Posterior vena cava (tissue), 2 donors: ENCODE measurements around the gene IGDCC3. TPM values are rescaled to one million over a fixed set of nuclear protein-coding genes. Genes with fewer than 3 reads are reported as not detected.

Experiments used
- DNase-seq: peaks from one replicate; pipeline ENCODE4 v3.0.0-alpha.2; 2020; ENCODE audit warnings: low spot score
- intact Hi-C, 2 donors: fragments of 100-400 bp; cut with DNase I; formaldehyde crosslinking; loops; one replicate each; pipeline versions ENCODE4 v1.14.1 to v1.14.2; 2022 to 2023
- total RNA-seq, 2 donors: library from RNA; stranded (reverse); fragmentation: NEBNext Ultra II Directional; extraction: Animal tissue kit (Norgen Biotek cat#: 25700); gene quantifications; one replicate each; pipeline ENCODE4 v1.2.1, GENCODE V29; 2021
- donor health status: DM: yes; HTN: yes; CAD: no.
- donor health status: DM: yes; HTN: yes; CAD: no.

The IGDCC3 gene
- total RNA-seq, 2 donors from 2014 or later: not detected

- intact Hi-C loops: no loop called here
- no peak for DNase-seq
Measured at GRCh38 chr15:65393557-65393956, 15.8 kb upstream of the IGDCC3 start.

- intact Hi-C loops: no loop called here
- no peak for DNase-seq
Measured at GRCh38 chr15:65393091-65393490, 15.3 kb upstream of the IGDCC3 start.

DNA sequence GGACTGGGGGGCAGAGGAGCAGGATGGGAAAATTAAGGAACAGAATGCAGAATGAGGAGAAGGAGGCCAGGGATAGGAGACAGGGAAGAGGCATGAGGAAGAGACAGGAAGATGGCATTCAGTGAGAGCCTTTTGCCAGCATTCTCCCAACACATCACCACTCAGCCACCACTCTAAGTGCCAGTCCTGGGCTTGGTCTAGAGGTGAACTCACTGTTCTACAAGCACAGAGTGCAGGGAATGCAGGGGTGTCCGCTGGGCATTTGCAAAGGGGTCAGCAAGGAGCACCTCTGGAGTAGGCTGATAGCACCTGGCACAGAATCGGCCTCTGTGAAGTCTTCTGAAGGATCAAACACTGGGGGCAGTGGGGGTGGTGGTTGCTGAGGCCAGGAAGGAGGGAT, 14.6 kb upstream of the IGDCC3 start:
- intact Hi-C loops: no loop called here
- no peak for DNase-seq

DNA sequence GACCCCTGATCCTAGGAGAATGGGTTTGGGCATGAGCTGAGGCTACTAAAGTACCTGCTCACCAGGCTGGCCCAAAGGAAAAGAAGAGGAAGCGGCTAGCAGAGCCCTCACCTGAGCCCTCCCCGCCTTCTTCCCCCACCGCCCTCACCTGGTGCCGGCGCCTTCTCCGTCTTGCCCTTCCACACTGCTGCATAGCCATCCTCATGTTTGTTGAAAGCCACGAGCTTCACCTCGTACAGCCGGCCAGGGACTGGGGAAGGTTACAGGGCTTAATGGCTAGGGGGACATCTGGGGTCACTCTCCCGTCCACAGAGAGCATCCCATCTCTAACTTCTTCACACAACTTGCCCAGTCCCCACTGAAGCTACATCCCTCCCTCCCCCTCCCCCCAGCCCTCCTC, 13.9 kb upstream of the IGDCC3 start:
- no peak for DNase-seq
- intact Hi-C loops: no loop called here

- no peak for DNase-seq
- intact Hi-C loops: no loop called here
Measured at GRCh38 chr15:65390447-65390846, 12.6 kb upstream of the IGDCC3 start.

DNA sequence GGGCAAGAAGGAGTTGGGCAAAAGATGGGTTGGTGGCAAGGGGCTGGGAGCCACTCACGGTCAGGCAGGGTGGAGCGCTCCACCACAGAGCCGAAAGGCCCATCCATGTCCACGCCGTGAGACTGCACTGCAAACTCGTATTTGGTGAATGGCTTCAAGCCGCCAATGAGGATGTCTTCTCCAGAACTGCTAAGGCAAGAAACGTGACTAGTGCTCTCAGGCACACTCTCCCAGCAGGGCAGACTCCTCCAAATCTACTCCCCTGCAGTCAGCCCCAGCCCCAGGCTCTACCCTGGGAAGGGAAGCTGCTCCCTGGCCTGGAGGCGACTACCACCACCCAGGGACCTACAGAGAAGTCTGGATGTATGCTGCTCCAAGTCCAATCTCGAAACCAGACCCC, 11.4 kb upstream of the IGDCC3 start:
- intact Hi-C loops: loop anchor here in 1 of 2 donors (5.0 kb wide), 1 partner anchor 72 kb away; no protein-coding TSS in a partner anchor
- no peak for DNase-seq

- no peak for DNase-seq
- intact Hi-C loops: loop anchor here in 1 of 2 donors (5.0 kb wide), 1 partner anchor 71 kb away; no protein-coding TSS in a partner anchor
Measured at GRCh38 chr15:65388306-65389080, 10.7 kb upstream of the IGDCC3 start.

GRCh38 chr15:65386886-65387285, 9.1 kb upstream of the IGDCC3 start:
- DNase-seq: no peak
- intact Hi-C loops: loop anchor here in 1 of 2 donors (5.0 kb wide), 1 partner anchor 70 kb away; no protein-coding TSS in a partner anchor

GRCh38 chr15:65386376-65386775, 8.6 kb upstream of the IGDCC3 start:
- intact Hi-C loops: loop anchor here in 1 of 2 donors (5.0 kb wide), 1 partner anchor 69 kb away; no protein-coding TSS in a partner anchor
- no peak for DNase-seq

DNA sequence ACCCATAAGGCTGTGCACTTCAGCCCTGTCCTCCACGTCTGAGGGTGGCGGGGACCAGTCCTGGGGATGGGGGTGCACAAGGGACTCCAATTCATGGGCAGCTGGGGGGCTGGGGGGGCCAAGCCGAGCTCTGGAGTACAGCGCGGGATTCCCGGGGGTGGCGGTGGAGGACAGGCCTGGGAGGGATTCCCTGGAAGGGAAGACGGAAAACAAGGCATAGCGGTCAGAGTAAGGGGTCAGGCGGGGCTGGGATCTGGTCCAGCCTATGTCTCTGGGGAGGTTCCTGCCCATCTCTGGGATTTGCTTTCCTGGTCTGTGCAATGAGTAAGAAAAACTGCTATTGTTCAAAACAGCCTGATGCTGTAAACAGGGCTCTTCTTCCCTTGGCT, 8.1 kb upstream of the IGDCC3 start:
- intact Hi-C loops: loop anchor here (2.0 to 5.0 kb wide), 2 partner anchors 67 to 69 kb away; no protein-coding TSS in a partner anchor
- no peak for DNase-seq

DNA sequence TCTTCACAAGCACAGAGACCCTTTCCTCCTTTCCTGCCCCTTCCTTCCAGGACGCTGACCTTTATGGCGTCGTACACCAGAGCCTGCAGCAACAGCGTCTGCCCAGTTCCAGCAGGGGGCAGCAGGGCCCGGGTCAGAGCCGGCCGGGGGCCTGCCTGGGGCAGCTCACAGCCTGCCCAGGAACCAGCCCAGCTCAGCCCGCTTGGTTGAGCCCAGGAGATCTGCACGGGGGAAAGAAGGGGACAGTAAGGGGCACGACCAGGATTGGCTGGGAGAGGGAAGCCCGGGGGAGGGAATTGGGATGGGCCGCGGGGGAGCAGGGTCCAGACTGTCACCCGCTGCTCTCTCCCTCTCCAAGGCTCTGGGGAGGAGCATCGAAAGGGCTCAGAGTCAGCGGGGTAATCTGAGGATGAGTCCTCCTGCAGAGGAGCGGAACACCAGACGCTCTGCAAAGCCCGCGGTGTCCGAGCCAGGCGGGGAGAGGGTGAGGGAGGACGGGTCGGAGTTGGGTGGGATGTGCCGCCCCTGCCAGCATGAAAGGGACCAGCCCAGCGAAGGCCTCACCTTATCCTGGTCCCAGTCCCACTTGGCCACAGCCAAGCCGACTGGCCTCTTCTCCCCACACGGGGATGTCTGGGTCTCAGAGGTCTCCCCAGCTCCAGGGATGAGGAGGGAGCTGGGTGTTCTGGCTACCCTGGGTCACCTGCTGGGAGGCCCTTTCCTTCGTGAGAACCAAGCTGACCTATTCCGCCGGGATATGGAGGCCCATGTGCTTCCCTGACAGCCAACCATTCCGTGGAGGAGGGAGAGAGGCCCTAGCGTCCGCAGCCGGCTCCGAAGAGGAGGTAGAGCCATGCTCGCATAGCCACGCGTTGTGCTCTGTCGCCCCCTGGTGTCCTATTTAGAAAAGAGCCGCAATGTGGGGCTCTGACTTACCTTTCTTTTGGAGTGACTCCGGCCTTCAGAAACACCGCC, 7.4 kb upstream of the IGDCC3 start:
- DNase-seq: peak; percentile 95
- intact Hi-C loops: loop anchor here (2.0 to 5.0 kb wide), 2 partner anchors 66 to 68 kb away; no protein-coding TSS in a partner anchor

DNA sequence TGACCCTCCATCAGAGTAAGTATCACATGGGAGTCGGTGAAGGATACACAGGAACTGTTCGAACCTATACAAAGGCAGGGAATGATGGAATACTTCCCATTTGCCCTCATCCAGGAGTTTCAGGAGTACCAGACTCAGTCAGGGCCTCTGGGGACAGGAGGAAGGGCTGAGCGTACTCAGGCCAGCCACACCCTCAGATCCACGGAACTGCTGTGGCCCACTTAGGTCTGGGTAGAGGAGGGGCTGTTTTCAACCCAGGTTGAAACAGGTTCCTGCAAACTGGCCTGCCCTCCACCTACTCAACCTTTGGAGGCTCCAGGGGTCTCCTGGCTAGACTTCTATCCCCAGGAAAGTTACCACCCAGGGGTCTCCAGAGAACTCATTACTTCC, 6.7 kb upstream of the IGDCC3 start:
- no peak for DNase-seq
- intact Hi-C loops: loop anchor here in 1 of 2 donors (2.0 kb wide), 1 partner anchor 66 kb away; no protein-coding TSS in a partner anchor

DNA sequence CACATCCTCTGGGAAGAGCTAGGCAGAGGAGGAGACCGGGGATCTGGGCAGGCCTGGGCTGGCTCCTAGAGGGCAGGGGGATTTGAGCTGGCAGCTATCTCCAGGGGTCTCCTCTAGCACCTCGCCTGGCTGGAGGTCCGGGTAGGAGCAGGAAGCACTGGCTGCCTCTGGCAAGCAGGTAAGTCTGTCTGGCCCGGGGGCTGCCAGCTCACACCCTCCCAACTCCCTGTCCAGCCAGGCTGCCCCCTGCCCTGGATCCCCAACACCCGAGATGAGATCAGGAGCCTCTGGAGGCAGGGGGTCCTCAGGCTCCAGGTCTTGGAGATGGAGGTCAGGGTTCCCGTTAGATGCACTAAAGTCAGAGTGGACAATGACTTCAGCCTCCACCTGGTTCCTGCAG, 6.2 kb upstream of the IGDCC3 start:
- intact Hi-C loops: loop anchor here in 1 of 2 donors (2.0 kb wide), 1 partner anchor 65 kb away; no protein-coding TSS in a partner anchor
- no peak for DNase-seq

DNA sequence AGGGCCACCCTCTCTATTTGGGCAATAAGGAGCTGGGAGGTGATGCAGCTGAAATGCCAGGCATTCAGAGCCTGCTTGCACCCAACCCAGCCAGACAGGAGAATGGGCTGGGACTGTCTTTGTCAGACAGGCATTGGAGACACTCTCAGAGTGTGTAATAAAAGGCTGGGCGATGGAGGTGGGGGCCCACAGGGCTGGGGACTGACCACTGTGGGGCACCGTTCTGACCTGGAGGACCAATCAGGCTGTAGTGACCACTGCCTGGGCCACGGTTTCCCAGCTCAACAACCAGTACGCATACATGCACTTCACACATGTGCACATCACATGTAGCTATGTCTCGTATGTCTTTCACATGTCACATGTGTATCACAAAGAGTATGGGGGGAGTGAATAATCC, 5.7 kb upstream of the IGDCC3 start:
- intact Hi-C loops: no loop called here
- DNase-seq: no peak

- intact Hi-C loops: no loop called here
- no peak for DNase-seq
Measured at GRCh38 chr15:65382921-65383320, 5.1 kb upstream of the IGDCC3 start.

DNA sequence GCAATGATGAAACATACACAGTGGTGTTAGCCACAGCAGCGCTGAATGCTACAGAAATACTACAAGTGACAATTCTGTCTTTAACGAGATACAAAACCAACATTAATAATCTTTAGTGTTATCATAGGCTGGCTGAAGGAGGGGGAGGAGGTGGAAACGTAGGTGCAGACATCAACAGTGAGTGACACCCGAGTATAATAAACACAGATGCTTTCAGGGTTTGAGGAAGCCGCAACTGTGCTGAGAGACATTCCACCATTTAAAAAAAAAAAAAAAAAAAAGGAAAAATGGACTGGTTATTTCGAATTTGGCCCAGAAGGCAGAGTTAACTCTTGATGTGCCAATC, 4.3 kb upstream of the IGDCC3 start:
- DNase-seq: no peak
- intact Hi-C loops: no loop called here

GRCh38 chr15:65381445-65382145, 3.8 kb upstream of the IGDCC3 start:
- intact Hi-C loops: no loop called here
- no peak for DNase-seq

DNA sequence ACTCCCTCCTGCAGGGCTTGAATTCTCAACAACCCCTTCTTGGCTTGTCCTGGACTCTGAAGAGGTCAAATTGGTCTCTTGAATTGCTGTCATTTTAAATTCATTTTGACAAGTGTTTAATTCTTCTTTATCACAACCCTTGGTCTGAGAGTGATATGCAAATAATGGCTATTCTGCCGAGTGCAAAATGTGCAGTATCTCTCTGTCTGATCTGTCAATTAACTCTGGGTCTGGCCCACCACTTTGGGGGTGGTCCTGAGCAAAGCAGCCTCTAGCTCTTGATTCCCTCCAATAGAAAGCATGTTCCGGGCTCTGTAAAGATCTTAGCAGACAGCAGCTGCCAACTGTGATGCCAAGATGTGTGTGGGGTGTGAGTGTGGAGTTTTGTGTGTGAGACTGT, 2.2 kb upstream of the IGDCC3 start:
- DNase-seq: no peak
- intact Hi-C loops: no loop called here
